Measurements from ENCODE around the gene NT5C1B.

The NT5C1B gene

GRCh38 chr2:18599509-18600254 lies 10.3 kb upstream of the NT5C1B start:
- no peak for DNase-seq

- DNase-seq, result no peak
Measured at GRCh38 chr2:18598848-18599484, 9.6 kb upstream of the NT5C1B start.

DNA sequence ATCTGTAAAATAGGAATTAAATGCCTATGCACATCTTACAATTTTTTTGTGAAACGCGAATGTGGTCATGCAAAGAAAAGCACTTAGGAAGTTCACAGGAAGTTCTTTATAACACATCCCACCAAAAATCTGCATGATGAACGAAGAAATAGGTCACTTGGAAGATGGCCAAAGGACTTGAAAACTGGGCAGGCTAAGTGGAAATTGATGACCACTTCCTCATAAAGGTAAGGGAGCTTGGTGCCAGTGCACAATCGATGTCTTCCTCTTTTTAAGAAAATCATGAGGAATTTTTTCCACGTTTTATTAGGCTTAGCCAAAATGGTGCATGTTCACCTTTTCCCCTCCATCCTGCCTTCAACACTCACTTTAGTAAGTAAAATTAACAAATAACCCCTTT lies 8.2 kb upstream of the NT5C1B start:
- no peak for DNase-seq

DNA sequence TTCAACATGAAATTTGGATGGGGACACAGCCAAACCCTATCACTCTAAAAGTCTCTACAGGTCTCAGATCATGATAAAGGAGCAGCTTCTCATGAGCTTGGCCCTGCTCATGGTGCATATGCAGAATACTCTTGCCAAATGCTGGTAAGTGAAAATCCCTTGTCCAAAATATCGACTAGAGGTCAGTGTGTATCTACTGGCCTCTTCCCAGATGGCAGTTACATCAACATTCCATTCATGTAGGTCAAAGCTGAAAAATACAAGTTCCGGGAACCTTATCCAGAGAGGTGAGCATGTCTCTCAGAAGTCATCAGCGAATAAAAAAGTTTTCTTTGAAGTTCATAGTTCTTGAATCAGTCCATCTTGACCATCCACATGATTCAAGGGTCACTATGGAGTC lies 7.6 kb upstream of the NT5C1B start:
- no peak for DNase-seq

DNA sequence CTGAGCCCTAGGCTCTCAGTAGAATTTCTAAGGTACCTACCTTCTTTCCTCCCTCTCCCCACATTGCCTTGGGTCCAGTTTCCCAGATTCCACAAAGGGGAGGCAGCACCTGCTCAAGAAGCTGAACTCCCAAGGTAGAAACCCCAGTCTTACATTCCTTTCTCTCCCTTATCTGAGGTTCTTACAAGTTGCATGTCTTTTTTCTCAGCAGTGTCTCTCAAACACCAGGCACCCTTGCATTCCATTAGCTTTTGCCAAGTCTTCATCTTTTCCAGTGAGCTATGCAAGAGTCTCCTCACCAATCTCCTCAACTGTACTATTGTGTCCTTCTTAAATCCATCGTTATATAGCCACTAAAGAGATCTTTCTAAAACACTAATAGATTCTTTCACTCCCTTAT lies 4.1 kb upstream of the NT5C1B start:
- DNase-seq, result no peak

- DNase-seq, result no peak
Measured at GRCh38 chr2:18592372-18592771, 3.0 kb upstream of the NT5C1B start.

GRCh38 chr2:18588802-18589201 lies 567 bp downstream of the NT5C1B start:
- DNase-seq, result no peak

GRCh38 chr2:18588049-18588448 lies 1.3 kb downstream of the NT5C1B start:
- DNase-seq, result no peak

DNA sequence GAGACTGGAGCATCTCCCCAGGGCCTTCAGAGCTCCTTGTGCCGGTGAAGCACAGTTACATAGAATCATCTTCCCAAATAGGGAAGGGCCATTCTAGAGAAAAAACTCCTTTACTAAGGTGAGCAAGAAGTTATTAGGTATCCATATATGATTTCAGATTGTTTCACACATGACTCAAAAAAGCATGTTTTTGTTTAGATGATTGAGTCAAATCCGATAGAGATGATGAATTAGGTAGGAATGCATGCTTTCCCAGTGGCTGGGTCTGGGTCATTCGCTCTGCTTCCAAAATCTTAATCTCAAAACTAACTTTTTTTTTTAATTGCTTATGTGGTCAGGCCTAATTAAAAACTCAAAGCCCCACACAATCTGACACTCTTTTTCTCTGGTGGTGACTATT lies 3.8 kb downstream of the NT5C1B start:
- DNase-seq, result no peak

DNA sequence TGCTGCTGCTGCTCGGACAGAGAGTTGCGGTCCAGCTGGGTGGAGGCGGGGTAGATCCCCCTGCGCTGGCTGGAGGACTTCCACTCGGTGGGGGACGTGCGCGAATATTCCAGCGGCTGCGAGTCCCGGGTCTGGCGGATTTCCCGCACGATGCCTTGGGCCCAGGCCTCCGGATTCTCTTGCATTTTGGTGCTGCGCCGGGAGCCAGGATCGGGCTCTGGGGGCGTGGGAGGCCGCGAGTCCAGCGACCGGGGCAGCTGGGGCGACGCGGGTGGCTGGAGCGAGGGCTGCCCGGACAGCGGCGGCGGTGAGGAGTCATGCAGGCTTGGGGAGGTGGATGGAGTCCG lies 4.8 kb downstream of the NT5C1B start:
- DNase-seq, result no peak

GRCh38 chr2:18583905-18584607 lies 5.3 kb downstream of the NT5C1B start:
- DNase-seq, result no peak

GRCh38 chr2:18580606-18581005 lies 8.8 kb downstream of the NT5C1B start:
- no peak for DNase-seq

DNA sequence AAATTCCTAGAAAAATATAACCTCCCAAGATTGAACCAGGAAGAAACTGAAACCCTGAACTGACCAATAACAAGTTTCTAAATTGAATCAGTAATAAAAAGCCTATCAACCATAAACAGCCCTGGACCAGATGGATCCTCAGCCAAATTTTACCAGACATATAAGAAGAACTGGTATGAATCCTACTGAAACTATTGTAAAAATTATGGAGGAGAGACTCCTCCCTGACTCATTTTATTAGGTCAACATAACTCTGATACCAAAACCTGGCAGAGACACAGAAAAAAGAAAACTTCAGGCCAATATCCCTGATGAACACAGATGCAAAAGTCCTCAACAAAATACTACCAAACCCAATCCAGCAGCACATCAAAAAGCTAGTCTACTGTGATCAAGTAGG lies 11.3 kb downstream of the NT5C1B start:
- DNase-seq, result no peak

- DNase-seq, result no peak
Measured at GRCh38 chr2:18566145-18566769, 23.1 kb downstream of the NT5C1B start.

DNA sequence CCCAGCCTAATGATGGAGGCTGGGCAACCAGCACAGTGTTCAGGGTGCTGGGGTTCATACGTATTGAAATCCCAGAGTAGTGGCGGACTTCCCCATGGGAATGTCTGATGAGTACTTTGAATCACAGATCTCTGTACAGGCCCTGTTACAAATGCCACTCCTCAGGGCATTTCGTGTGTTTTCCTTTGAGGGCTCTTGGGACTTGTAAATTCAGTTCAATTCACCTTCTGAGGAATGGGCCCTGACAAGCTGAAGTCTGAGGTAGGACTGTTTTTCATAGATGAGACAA lies 28.6 kb downstream of the NT5C1B start:
- no peak for DNase-seq

GRCh38 chr2:18560031-18560796 lies 29.2 kb downstream of the NT5C1B start, which contains the start of gene RDH14:
Gene RDH14 (minus strand): TSS chr2:18560653. CDS start chr2:18560572, 81 bp downstream.
- DNase-seq, result peak; percentile 96

- DNase-seq, result no peak
Measured at GRCh38 chr2:18559531-18560030, 29.8 kb downstream of the NT5C1B start.

DNA sequence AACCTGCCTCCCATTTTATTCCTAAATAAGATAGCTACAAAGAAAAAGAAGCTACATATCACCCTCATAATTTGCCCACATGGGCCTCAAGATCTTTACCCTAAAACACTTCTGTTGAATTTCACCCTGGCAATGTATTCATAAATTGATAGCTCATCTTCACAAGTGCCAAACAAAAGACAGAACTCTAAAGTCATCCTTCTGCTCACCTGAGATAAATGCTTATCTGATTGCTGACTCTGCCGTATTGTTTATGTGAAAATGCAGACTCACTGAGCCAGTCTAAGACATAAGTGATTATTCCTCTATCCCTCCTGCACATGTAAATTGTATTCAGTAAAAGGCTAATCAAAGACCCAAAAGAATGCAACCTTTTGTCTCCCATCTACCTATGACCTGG lies 30.9 kb downstream of the NT5C1B start:
- DNase-seq, result no peak

- DNase-seq, result no peak
Measured at GRCh38 chr2:18557121-18557520, 32.2 kb downstream of the NT5C1B start.

DNA sequence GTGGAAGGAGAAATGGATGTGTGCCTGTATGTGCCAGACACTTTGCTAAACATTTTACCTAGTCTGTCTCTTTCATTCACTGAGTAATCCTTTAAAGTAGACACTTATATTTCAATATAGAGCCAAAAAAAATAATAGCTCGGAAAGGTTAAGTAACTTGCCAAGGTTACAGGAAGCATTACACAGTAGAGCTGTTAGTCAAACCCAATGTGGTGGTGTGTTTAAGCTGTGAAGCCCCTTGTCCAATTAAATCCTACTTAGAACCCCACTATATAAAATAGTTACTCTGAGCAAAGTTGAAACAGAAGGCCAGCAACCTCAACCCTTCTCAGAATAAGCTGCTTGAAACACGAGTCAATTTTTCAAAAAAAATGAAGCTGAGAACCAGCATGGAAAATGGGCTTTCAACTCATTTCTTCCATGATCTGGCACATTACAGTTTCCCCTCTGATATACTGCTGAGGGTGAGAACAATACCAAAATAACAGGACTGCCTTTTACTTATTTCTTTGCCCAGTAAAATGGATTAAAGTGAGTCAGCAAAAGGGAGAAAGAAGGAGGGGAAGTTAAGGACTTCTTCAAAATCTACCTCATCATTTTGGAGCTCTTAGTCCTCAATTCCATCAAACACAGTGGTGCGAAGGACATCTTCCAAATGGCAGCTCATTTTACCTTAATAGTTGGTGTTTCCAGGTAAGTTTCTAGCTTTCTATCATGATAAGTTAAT lies 36.9 kb downstream of the NT5C1B start:
- no peak for DNase-seq

GRCh38 chr2:18551623-18552022 lies 37.7 kb downstream of the NT5C1B start:
- DNase-seq, result no peak

GRCh38 chr2:18551169-18551568 lies 38.2 kb downstream of the NT5C1B start:
- no peak for DNase-seq
